H1 (cell line): Measurements from ENCODE around the gene NETO1. TPM values are rescaled to one million over a fixed set of nuclear protein-coding genes. Genes with fewer than 3 reads are reported as not detected.

Source experiments
- CTCF ChIA-PET: fragments of 300-600 bp; sonication (Branson Sonifier 250); formaldehyde crosslinking; loops from one replicate; lab custom pipeline; 2021; ENCODE audit not compliant: partially characterized antibody; lab: Charles Lee
- POLR2A ChIA-PET: fragments of 300-600 bp; sonication (Branson Sonifier 250); formaldehyde crosslinking; loops from one replicate; lab custom pipeline; 2021; ENCODE audit warnings: inconsistent platforms; ENCODE audit not compliant: partially characterized antibody; lab: Charles Lee
- DNase-seq, 2 experiments: peaks; one replicate each; pipeline versions ENCODE4 v3.0.0 to v3.0.0-alpha.2; 2010 to 2022; ENCODE audit warnings: low spot score in 2 of 2, low read depth in 1 of 2, mixed read lengths in 1 of 2
- FAIRE-seq: peaks from 2 replicates; lab custom pipeline; 2011; peaks lifted over from hg19 to GRCh38; lab: Jason Lieb, UNC
- H2AFZ ChIP-seq: 2 replicates; pipeline ENCODE4 v1.8.1; 2012; ENCODE audit warnings: low read length, inconsistent platforms
- H2AK5ac ChIP-seq: 2 replicates; pipeline ENCODE4 v1.6.1; 2013; ENCODE audit warnings: low read depth, low read length
- H2BK120ac ChIP-seq: replicated peaks from 2 replicates; pipeline ENCODE3; 2013; ENCODE audit warnings: low read depth, low read length, inconsistent platforms
- H2BK12ac ChIP-seq: 2 replicates; pipeline ENCODE4 v1.6.1; 2013; ENCODE audit warnings: low read depth, low read length
- H2BK15ac ChIP-seq: 2 replicates; pipeline ENCODE4 v1.6.1; 2013; ENCODE audit warnings: low read length
- H2BK20ac ChIP-seq: 2 replicates; pipeline ENCODE4 v1.6.1; 2013; ENCODE audit warnings: low read length
- H2BK5ac ChIP-seq: 2 replicates; pipeline ENCODE4 v1.6.1; 2013; ENCODE audit warnings: low read depth, low read length
- H3K14ac ChIP-seq: 2 replicates; pipeline ENCODE4 v1.6.1; 2013; ENCODE audit warnings: inconsistent platforms; ENCODE audit not compliant: insufficient read length
- H3K18ac ChIP-seq: 2 replicates; pipeline ENCODE4 v1.6.1; 2013; ENCODE audit warnings: low read length; ENCODE audit errors: extremely low read depth
- H3K23ac ChIP-seq: 2 replicates; pipeline ENCODE4 v1.6.1; 2013; ENCODE audit warnings: inconsistent platforms; ENCODE audit not compliant: insufficient read length
- H3K23me2 ChIP-seq: 2 replicates; pipeline ENCODE4 v1.6.1; 2013; ENCODE audit warnings: low read depth, low read length
- H3K27ac ChIP-seq: 2 replicates; pipeline ENCODE4 v1.6.1; 2011; ENCODE audit warnings: low read depth, low read length, inconsistent platforms
- H3K27me3 ChIP-seq, 4 experiments: replicated peaks in 1 of 4; 1 replicate in 1 of 4; 2 replicates in 3 of 4; pipeline versions ENCODE4 v1.6.1 to v1.8.1; 2011 to 2013; ENCODE audit warnings: low read length in 3 of 4, mild to moderate bottlenecking in 3 of 4, inconsistent platforms in 2 of 4, mixed read lengths in 2 of 4, moderate library complexity in 1 of 4; ENCODE audit not compliant: control insufficient read depth in 3 of 4, insufficient read depth in 3 of 4; ENCODE audit errors: extremely low read depth in 1 of 4
- H3K36me3 ChIP-seq, 4 experiments: 2 replicates each; pipeline versions ENCODE4 v1.6.1 to v1.8.1; 2011 to 2013; ENCODE audit warnings: mild to moderate bottlenecking in 4 of 4, low read length in 3 of 4, moderate library complexity in 2 of 4, control low read depth in 1 of 4, inconsistent platforms in 1 of 4; ENCODE audit not compliant: insufficient read depth in 4 of 4, control insufficient read depth in 2 of 4
- H3K4ac ChIP-seq: replicated peaks from 2 replicates; pipeline ENCODE3; 2013; ENCODE audit warnings: low read length, low read depth, mixed read lengths, inconsistent platforms; ENCODE audit not compliant: insufficient read length
- H3K4me1 ChIP-seq, 4 experiments: replicated peaks in 1 of 4; 1 replicate in 1 of 4; 2 replicates in 3 of 4; pipeline versions ENCODE4 v1.6.1 to v1.8.1; 2011 to 2013; ENCODE audit warnings: low read length in 3 of 4, inconsistent platforms in 2 of 4, mixed read lengths in 1 of 4; ENCODE audit not compliant: insufficient read depth in 4 of 4, control insufficient read depth in 3 of 4
- H3K4me2 ChIP-seq, 2 experiments: 2 replicates each; pipeline versions ENCODE4 v1.6.1 to v1.8.1; 2011 to 2013; ENCODE audit warnings: low read depth in 2 of 2, low read length in 2 of 2, control low read depth in 1 of 2, inconsistent platforms in 1 of 2, mild to moderate bottlenecking in 1 of 2; ENCODE audit not compliant: insufficient read depth in 1 of 2
- H3K4me3 ChIP-seq, 4 experiments: fragments of 200-600, 300-600 bp in 1 of 4; sonication (generic), shearing (Covaris generic), sonication (Bioruptor Twin) in 1 of 4; 2 replicates each; pipeline versions ENCODE4 v1.5.1 to v1.8.1; 2011 to 2016; ENCODE audit warnings: low read length in 4 of 4, low read depth in 3 of 4, control low read depth in 2 of 4, inconsistent platforms in 2 of 4, mild to moderate bottlenecking in 2 of 4, mixed read lengths in 1 of 4, moderate library complexity in 1 of 4; ENCODE audit not compliant: insufficient read depth in 2 of 4; ENCODE audit errors: extremely low read depth in 1 of 4
- H3K56ac ChIP-seq: replicated peaks from 2 replicates; pipeline ENCODE3; 2013; ENCODE audit warnings: low read depth, mild to moderate bottlenecking, mixed read lengths, low read length, inconsistent platforms; ENCODE audit not compliant: insufficient read length
- H3K79me1 ChIP-seq: 2 replicates; pipeline ENCODE4 v1.6.1; 2013; ENCODE audit warnings: low read depth, low read length, control low read depth
- H3K79me2 ChIP-seq, 2 experiments: 2 replicates each; pipeline versions ENCODE4 v1.6.1 to v1.8.1; 2012 to 2013; ENCODE audit warnings: low read length in 2 of 2, mild to moderate bottlenecking in 2 of 2, inconsistent platforms in 1 of 2; ENCODE audit not compliant: insufficient read depth in 2 of 2, control insufficient read depth in 1 of 2
- H3K9ac ChIP-seq, 4 experiments: replicated peaks in 1 of 4; 1 replicate in 1 of 4; 2 replicates in 3 of 4; pipeline versions ENCODE4 v1.6.1 to v1.8.1; 2011 to 2013; ENCODE audit warnings: low read depth in 3 of 4, low read length in 3 of 4, control low read depth in 2 of 4, mild to moderate bottlenecking in 2 of 4, moderate library complexity in 2 of 4, inconsistent platforms in 1 of 4; ENCODE audit errors: extremely low read depth in 1 of 4
- H3K9me3 ChIP-seq, 2 experiments: 2 replicates each; pipeline versions ENCODE4 v1.6.1 to v1.8.1; 2012 to 2013; ENCODE audit warnings: mild to moderate bottlenecking in 2 of 2, moderate library complexity in 2 of 2, control low read depth in 1 of 2, inconsistent platforms in 1 of 2, low read depth in 1 of 2, low read length in 1 of 2, mixed read lengths in 1 of 2; ENCODE audit not compliant: insufficient read depth in 2 of 2
- H4K20me1 ChIP-seq, 2 experiments: replicated peaks in 1 of 2; 2 replicates each; pipeline versions ENCODE3 to v1.8.1; 2011 to 2013; ENCODE audit warnings: inconsistent platforms in 2 of 2, low read length in 2 of 2, mild to moderate bottlenecking in 1 of 2; ENCODE audit not compliant: insufficient read depth in 2 of 2, control insufficient read depth in 1 of 2
- H4K5ac ChIP-seq: 2 replicates; pipeline ENCODE4 v1.6.1; 2013; ENCODE audit warnings: low read length, low read depth, mixed read lengths, inconsistent platforms; ENCODE audit not compliant: insufficient read length
- H4K8ac ChIP-seq: 2 replicates; pipeline ENCODE4 v1.8.0; 2013; ENCODE audit warnings: mild to moderate bottlenecking, moderate library complexity, low read length, inconsistent platforms; ENCODE audit not compliant: insufficient read depth; ENCODE audit errors: extremely low read depth
- H4K91ac ChIP-seq: replicated peaks from 2 replicates; pipeline ENCODE3; 2013; ENCODE audit warnings: low read length, mixed read lengths, inconsistent platforms; ENCODE audit not compliant: insufficient read length
- BCL11A ChIP-seq, 2 experiments: IDR thresholded peaks; one replicate each; pipeline ENCODE4 v1.6.1; 2011; ENCODE audit warnings: low read depth in 2 of 2, low read length in 2 of 2, mild to moderate bottlenecking in 2 of 2
- CTBP2 ChIP-seq: IDR thresholded peaks from 2 replicates; pipeline ENCODE4 v1.7.0; 2011; ENCODE audit warnings: borderline replicate concordance, mild to moderate bottlenecking, moderate library complexity, mixed read lengths, low read length; ENCODE audit not compliant: insufficient read depth, insufficient read length
- JUND ChIP-seq: IDR thresholded peaks from 2 replicates; pipeline ENCODE4 v1.6.1; 2011; ENCODE audit warnings: mild to moderate bottlenecking, improper control_type of control experiment, low read length
- PHF8 ChIP-seq: fragments of 200-600 bp; sonication (generic); conservative IDR thresholded peaks from 2 replicates; pipeline ENCODE4 v1.7.1; 2012; ENCODE audit warnings: low read depth, mild to moderate bottlenecking, inconsistent platforms, low read length, moderate library complexity
- TBP ChIP-seq: IDR thresholded peaks from 2 replicates; pipeline ENCODE4 v1.6.1; 2011; ENCODE audit warnings: low read depth, low read length, improper control_type of control experiment
- WGBS, 2 experiments: shearing (Covaris generic) in 1 of 2; methylation state at CpG; one replicate each; pipeline versions ENCODE4 v1.1.6 to v1.1.7; 2013 to 2015; ENCODE audit warnings: low lambda C conversion rate in 2 of 2, mixed read lengths in 2 of 2, inconsistent platforms in 1 of 2, low coverage in 1 of 2, missing lambda C conversion rate in 1 of 2; ENCODE audit not compliant: insufficient replicate concordance in 2 of 2, insufficient coverage in 1 of 2, insufficient read length in 1 of 2; ENCODE audit errors: extremely low coverage in 1 of 2, missing lambda C conversion rate in 1 of 2; 5-methylcytosine and 5-hydroxymethylcytosine counted together
- polyA plus RNA-seq, 7 experiments: library from polyadenylated mRNA; depleted of rRNA in 3 of 7; stranded (reverse) in 5 of 7; unstranded in 2 of 7; fragments of >200 nt in 5 of 7; fragments of 200-250 nt in 2 of 7; gene quantifications; 1 replicate in 5 of 7; 2 replicates in 1 of 7; 4 replicates in 1 of 7; pipeline versions ENCODE4 v1.2.1 to v1.2.3, GENCODE V29; 2011 to 2013; ENCODE audit warnings: missing spikeins in 2 of 7, mixed read lengths in 2 of 7
- total RNA-seq: library from RNA; stranded (reverse); fragmentation: NEBNext Ultra II Directional; extraction: Animal tissue kit (Norgen Biotek cat#: 25700); gene quantifications from 2 replicates; pipeline ENCODE4 v1.2.1, GENCODE V29; 2021

Gene NETO1
- total and polyA plus RNA-seq, 2 of the 8 experiments (the other 6 are each of a cell fraction or from before 2014, with no cell fraction given) = 3.0 to 19.3 TPM

- Histone ChIP-seq H2BK120ac (no peak overlapping the region), H3K79me2 (no peaks in the 10 kb centered on the region), H4K20me1 (no peaks in the 10 kb centered on the region), H3K4ac (no peak overlapping the region), H3K4me1 (no peaks in the 10 kb centered on the region), H3K9ac (no peak overlapping the region), H2BK15ac (no peak overlapping the region), H2AK5ac (no peak overlapping the region), H3K4me3 (no peak overlapping the region), H3K27me3 (no peaks in the 10 kb centered on the region), H3K79me1 (no peaks in the 10 kb centered on the region), H4K5ac (no peak overlapping the region), H3K18ac (no peak overlapping the region), H2AFZ (no peak overlapping the region), H4K8ac (no peak overlapping the region), H3K4me2 (no peak overlapping the region), H3K23ac (no peak overlapping the region), H2BK20ac (no peak overlapping the region), H3K9me3 (no peaks in the 10 kb centered on the region), H3K27ac (no peak overlapping the region), H2BK12ac (no peak overlapping the region), H2BK5ac (no peak overlapping the region), H4K91ac (no peak overlapping the region), H3K14ac (no peak overlapping the region), H3K23me2 (no peaks in the 10 kb centered on the region), H3K36me3 (no peaks in the 10 kb centered on the region), H3K56ac (no peak overlapping the region)
- CTCF ChIA-PET = no interaction called here
- POLR2A ChIA-PET = no interaction called here
- FAIRE-seq = no peak
- no peak for DNase-seq
- WGBS, 2 experiments = 48% methylated on average over 2 of the region's 2 CpGs; no CpG with 5 or more reads in 1 of the 2 experiments
- TF ChIP-seq CTBP2 (no peak), PHF8 (no peak), BCL11A (IDR thresholded peaks at IDR 0.05; ENCODE audit: low read depth in 2 of 2, low read length in 2 of 2) (no peak), JUND (no peak), TBP (no peak)
Measured at GRCh38 chr18:72908181-72908580, 40.4 kb upstream of the NETO1 start.
